ENCODE data around the gene RGP1.

GRCh38 chr9:35792826-35793225, 43.7 kb downstream of the RGP1 start:
- TF ChIP-seq CTCF (conservative IDR thresholded peaks at IDR 0.05; ENCODE audit: low read length) (no peak), EZH2phosphoT487 (IDR thresholded peaks at IDR 0.05; ENCODE audit: borderline replicate concordance, low read depth, low read length) (no peak)
